SU-DHL-6 (cell line): ENCODE data around the gene CAMK2D.

Experiments
- H2AFZ ChIP-seq: fragments of 200-600 bp; sonication (generic); 2 replicates; pipeline ENCODE4 v1.6.1; 2014; ENCODE audit warnings: low read depth, mild to moderate bottlenecking, moderate library complexity, mixed read lengths, antibody characterized with exemption, low read length; ENCODE audit not compliant: severe bottlenecking
- H3F3A ChIP-seq: fragments of 200-600 bp; shearing (Covaris generic); 2 replicates; pipeline ENCODE4 v1.6.0; 2016; ENCODE audit warnings: antibody characterized with exemption, mild to moderate bottlenecking; ENCODE audit not compliant: insufficient read depth
- H3K27ac ChIP-seq: fragments of 200-600 bp; sonication (generic); 2 replicates; pipeline ENCODE4 v1.5.1; 2016; ENCODE audit warnings: low read depth, mild to moderate bottlenecking, low read length, moderate library complexity, mixed read lengths
- H3K27me3 ChIP-seq: fragments of 200-600 bp; sonication (generic), shearing (Covaris generic); 2 replicates; pipeline ENCODE4 v1.6.0; 2014; ENCODE audit warnings: mild to moderate bottlenecking, low read length
- H3K36me3 ChIP-seq: fragments of 200-600 bp; sonication (generic); 2 replicates; pipeline ENCODE4 v1.6.1; 2014; ENCODE audit warnings: mild to moderate bottlenecking, low read length, mixed read lengths
- H3K4me2 ChIP-seq: fragments of 300-600, 200-600 bp; shearing (Covaris generic), sonication (generic); 2 replicates; pipeline ENCODE4 v1.6.0; 2014; ENCODE audit warnings: low read length, low read depth, mild to moderate bottlenecking; ENCODE audit not compliant: poor library complexity, severe bottlenecking
- H3K4me3 ChIP-seq: fragments of 200-600 bp; sonication (generic); 2 replicates; pipeline ENCODE4 v1.5.1; 2014; ENCODE audit warnings: antibody characterized with exemption, low read length, mild to moderate bottlenecking, mixed read lengths; ENCODE audit not compliant: insufficient read depth, poor library complexity, severe bottlenecking
- H3K79me2 ChIP-seq: fragments of 200-600 bp; sonication (generic); 2 replicates; pipeline ENCODE4 v1.6.1; 2014; ENCODE audit warnings: mild to moderate bottlenecking, low read length, moderate library complexity; ENCODE audit not compliant: insufficient read depth
- H3K9ac ChIP-seq: fragments of 200-600 bp; sonication (generic); 2 replicates; pipeline ENCODE4 v1.7.0; 2014; ENCODE audit warnings: mild to moderate bottlenecking, low read length
- H3K9me2 ChIP-seq: fragments of 200-600 bp; sonication (generic); replicated peaks from 2 replicates; pipeline ENCODE4 v1.6.1; 2014; ENCODE audit warnings: low read length; ENCODE audit not compliant: insufficient read depth
- H3K9me3 ChIP-seq: fragments of 200-600 bp; sonication (generic); 2 replicates; pipeline ENCODE4 v1.6.1; 2014; ENCODE audit warnings: low read length, mixed read lengths; ENCODE audit not compliant: insufficient read depth
- H4K20me1 ChIP-seq: fragments of 200-600 bp; sonication (generic); 2 replicates; pipeline ENCODE4 v1.6.1; 2014; ENCODE audit warnings: low read depth, mild to moderate bottlenecking, antibody characterized with exemption, low read length, moderate library complexity, mixed read lengths
- EZH2phosphoT487 ChIP-seq: fragments of 200-600 bp; sonication (generic), shearing (Covaris generic); conservative IDR thresholded peaks from 2 replicates; pipeline ENCODE4 v1.6.1; 2018; ENCODE audit warnings: mild to moderate bottlenecking, antibody characterized with exemption, low read length, moderate library complexity, mixed read lengths
- TF ChIP-seq, protein P1 (sequence below): fragments of 200-600 bp; sonication (generic); IDR thresholded peaks from one replicate; pipeline ENCODE4 v1.5.1; 2017; ENCODE audit warnings: antibody characterized with exemption, mild to moderate bottlenecking, low read length, moderate library complexity; ENCODE audit not compliant: insufficient read depth, poor library complexity, severe bottlenecking

The CAMK2D gene

DNA sequence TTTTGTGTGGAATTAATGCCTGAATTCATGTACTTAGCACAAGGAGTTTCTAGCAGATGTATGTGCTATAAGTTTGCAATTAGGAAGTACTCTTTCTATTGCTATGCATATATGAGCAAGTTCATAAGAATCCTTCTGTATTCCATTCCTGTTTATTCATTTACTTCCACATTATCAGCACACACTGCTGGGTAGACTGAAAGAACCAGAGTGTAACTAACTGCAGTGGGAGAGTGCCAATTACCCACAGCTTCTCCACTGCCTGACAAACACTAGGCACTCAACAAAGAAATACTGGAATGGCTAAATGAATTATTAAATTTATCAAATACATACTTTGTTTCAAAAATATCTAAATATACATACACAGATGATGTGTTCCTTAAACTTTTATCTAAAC is 219.6 kb downstream of the CAMK2D start:
- Histone ChIP-seq H3K9me2 (no peaks in the 10 kb centered on the region), H3K4me3 (no peak overlapping the region), H4K20me1 (no peaks in the 10 kb centered on the region), H2AFZ (no peak overlapping the region), H3K36me3 (no peaks in the 10 kb centered on the region), H3K4me2 (no peak overlapping the region), H3K9ac (no peak overlapping the region), H3K27me3 (no peaks in the 10 kb centered on the region), H3K79me2 (no peaks in the 10 kb centered on the region), H3F3A (no peaks in the 10 kb centered on the region), H3K9me3 (no peaks in the 10 kb centered on the region), H3K27ac (no peak overlapping the region)
- TF ChIP-seq EZH2phosphoT487 = no peak
- TF ChIP-seq, protein P1, sequence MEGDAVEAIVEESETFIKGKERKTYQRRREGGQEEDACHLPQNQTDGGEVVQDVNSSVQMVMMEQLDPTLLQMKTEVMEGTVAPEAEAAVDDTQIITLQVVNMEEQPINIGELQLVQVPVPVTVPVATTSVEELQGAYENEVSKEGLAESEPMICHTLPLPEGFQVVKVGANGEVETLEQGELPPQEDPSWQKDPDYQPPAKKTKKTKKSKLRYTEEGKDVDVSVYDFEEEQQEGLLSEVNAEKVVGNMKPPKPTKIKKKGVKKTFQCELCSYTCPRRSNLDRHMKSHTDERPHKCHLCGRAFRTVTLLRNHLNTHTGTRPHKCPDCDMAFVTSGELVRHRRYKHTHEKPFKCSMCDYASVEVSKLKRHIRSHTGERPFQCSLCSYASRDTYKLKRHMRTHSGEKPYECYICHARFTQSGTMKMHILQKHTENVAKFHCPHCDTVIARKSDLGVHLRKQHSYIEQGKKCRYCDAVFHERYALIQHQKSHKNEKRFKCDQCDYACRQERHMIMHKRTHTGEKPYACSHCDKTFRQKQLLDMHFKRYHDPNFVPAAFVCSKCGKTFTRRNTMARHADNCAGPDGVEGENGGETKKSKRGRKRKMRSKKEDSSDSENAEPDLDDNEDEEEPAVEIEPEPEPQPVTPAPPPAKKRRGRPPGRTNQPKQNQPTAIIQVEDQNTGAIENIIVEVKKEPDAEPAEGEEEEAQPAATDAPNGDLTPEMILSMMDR = no peak

DNA sequence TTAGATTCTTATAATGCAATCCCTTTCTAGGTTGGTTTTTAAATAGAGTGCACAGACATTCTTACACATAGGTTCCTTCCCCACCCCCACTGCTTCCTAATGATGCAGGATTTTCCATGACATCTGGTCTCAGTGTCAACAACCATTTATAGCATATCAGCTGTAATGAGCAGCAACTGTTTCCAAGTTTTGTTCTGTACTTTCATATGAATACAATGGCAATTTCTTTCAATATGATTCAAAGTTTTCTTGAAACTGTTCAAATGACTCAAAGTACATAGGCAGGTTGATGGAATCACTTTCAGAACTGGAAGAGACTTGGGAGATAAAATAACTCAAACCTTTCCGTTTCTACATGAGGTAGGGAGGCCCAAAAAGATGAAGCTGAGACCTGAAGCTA is 220.7 kb downstream of the CAMK2D start:
- Histone ChIP-seq H3K27ac (no peak overlapping the region), H3K9ac (no peak overlapping the region), H3K9me3 (no peaks in the 10 kb centered on the region), H3K27me3 (no peaks in the 10 kb centered on the region), H3K9me2 (no peaks in the 10 kb centered on the region), H2AFZ (no peak overlapping the region), H3K36me3 (no peaks in the 10 kb centered on the region), H3F3A (no peaks in the 10 kb centered on the region), H4K20me1 (no peaks in the 10 kb centered on the region), H3K4me2 (no peak overlapping the region), H3K79me2 (no peaks in the 10 kb centered on the region), H3K4me3 (no peak overlapping the region)
- TF ChIP-seq, protein P1 = no peak
- TF ChIP-seq EZH2phosphoT487 = no peak

DNA sequence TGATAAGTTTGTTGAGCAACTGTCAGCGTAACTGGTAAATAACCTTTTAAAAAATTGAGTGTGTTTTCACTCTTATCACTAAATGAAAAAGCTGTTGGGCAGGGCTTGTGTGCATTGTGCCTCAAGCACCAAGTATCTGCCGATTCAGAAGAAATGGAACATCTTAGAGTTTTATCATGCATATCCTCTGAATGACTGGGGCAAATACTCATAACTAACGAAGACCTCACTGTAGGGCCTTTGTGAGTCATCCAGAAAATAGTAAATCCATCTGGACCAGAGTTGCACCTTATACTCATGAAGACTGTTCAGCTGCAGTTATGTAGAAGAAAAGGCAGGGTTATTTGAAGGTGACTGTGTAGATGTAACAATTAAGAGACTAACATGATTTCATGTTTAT is 222.1 kb downstream of the CAMK2D start:
- TF ChIP-seq EZH2phosphoT487 = no peak
- TF ChIP-seq, protein P1 = no peak
- no peaks in the 10 kb centered on the region for H3K27me3 ChIP-seq
- no peaks in the 10 kb centered on the region for H3K36me3 ChIP-seq
- H3K79me2 ChIP-seq = no peaks in the 10 kb centered on the region
- H3K4me3 ChIP-seq = no peak overlapping the region
- H3K9me2 ChIP-seq = no peaks in the 10 kb centered on the region
- no peaks in the 10 kb centered on the region for H3F3A ChIP-seq
- no peak overlapping the region for H3K4me2 ChIP-seq
- H3K27ac ChIP-seq = no peak overlapping the region
- no peak overlapping the region for H3K9ac ChIP-seq
- no peak overlapping the region for H2AFZ ChIP-seq
- H4K20me1 ChIP-seq = no peaks in the 10 kb centered on the region
- H3K9me3 ChIP-seq = no peaks in the 10 kb centered on the region
